Hepatocyte (in vitro differentiated cells): ENCODE measurements around the gene PTPN5.

Source experiments
- CTCF ChIP-seq: fragments of 200-600 bp; sonication (generic); IDR thresholded peaks from 2 replicates; pipeline ENCODE4 v1.5.1; 2016; ENCODE audit warnings: antibody characterized with exemption, mild to moderate bottlenecking; ENCODE audit not compliant: poor library complexity
- EZH2phosphoT487 ChIP-seq: fragments of 200-600 bp; sonication (generic); IDR thresholded peaks from one replicate; pipeline ENCODE4 v1.6.1; 2018; ENCODE audit warnings: antibody characterized with exemption, mild to moderate bottlenecking, low read depth, moderate library complexity; ENCODE audit not compliant: unreplicated experiment, severe bottlenecking

GRCh38 chr11:18743365-18743764, 48.2 kb downstream of the PTPN5 start:
- TF ChIP-seq CTCF (no peak), EZH2phosphoT487 (no peak)
